WI38 (cell line): Measurements from ENCODE around the gene RAMP1.

ENCODE experiments used
- H3K4me3 ChIP-seq: 2 replicates; pipeline ENCODE4 v1.5.1; 2011; ENCODE audit warnings: low read depth, mild to moderate bottlenecking, control low read depth, low read length
- CTCF ChIP-seq: IDR thresholded peaks from 2 replicates; pipeline ENCODE4 v1.5.1; 2012; ENCODE audit warnings: low read depth, mild to moderate bottlenecking, control low read depth, low read length

The RAMP1 gene

GRCh38 chr2:237907144-237907543, 47.7 kb downstream of the RAMP1 start:
- no peak overlapping the region for H3K4me3 ChIP-seq
- no peak for TF ChIP-seq CTCF

- no peak for TF ChIP-seq CTCF
- no peak overlapping the region for H3K4me3 ChIP-seq
These were observed 49.8 kb downstream of the RAMP1 start for GRCh38 chr2:237909075-237909695.

GRCh38 chr2:237909801-237910475, 50.5 kb downstream of the RAMP1 start:
- H3K4me3 ChIP-seq = no peak overlapping the region
- no peak for TF ChIP-seq CTCF

GRCh38 chr2:237910576-237911362, 51.3 kb downstream of the RAMP1 start:
- no peak overlapping the region for H3K4me3 ChIP-seq
- no peak for TF ChIP-seq CTCF

- H3K4me3 ChIP-seq = no peak overlapping the region
- TF ChIP-seq CTCF = no peak
These were observed 52.1 kb downstream of the RAMP1 start for GRCh38 chr2:237911363-237912017.

- H3K4me3 ChIP-seq = no peak overlapping the region
- no peak for TF ChIP-seq CTCF
These were observed 53.1 kb downstream of the RAMP1 start for GRCh38 chr2:237912271-237913192.
